GM10248 (cell line): ENCODE measurements around the gene ZDHHC11.

Experiments used
- CTCF ChIA-PET: fragments of 300-600 bp; sonication (Branson Sonifier 250); formaldehyde crosslinking; extraction: SDS; loops from one replicate; lab custom pipeline; 2021; ENCODE audit warnings: antibody characterized with exemption; lab: Yijun Ruan, JAX
- POLR2A ChIA-PET: fragments of 350-650 bp; sonication (Branson Sonifier 250); formaldehyde crosslinking; extraction: SDS; loops from one replicate; lab custom pipeline; 2020; ENCODE audit warnings: antibody characterized with exemption; lab: Yijun Ruan, JAX
- DNase-seq: peaks from one replicate; pipeline ENCODE4 v3.0.0; 2012; ENCODE audit errors: extremely low spot score
- CTCF ChIP-seq: IDR thresholded peaks from 2 replicates; pipeline ENCODE4 v1.5.1; 2012; ENCODE audit warnings: mild to moderate bottlenecking, low read depth; ENCODE audit errors: extremely low read depth, missing control alignments, control extremely low read depth

Gene ZDHHC11

GRCh38 chr5:864492-865167 is 13.8 kb upstream of the ZDHHC11 start:
- ChIA-PET POLR2A (no interaction called here), CTCF (interaction anchor here (1.0 to 2.2 kb wide), 3 partner anchors 12 to 28 kb away, joined by 3 to 5 read pairs (median 3); partner anchors contain the start of genes BRD9, TRIP13 and ZDHHC11)
- no peak for TF ChIP-seq CTCF
- no peak for DNase-seq

- TF ChIP-seq CTCF = no peak
- ChIA-PET CTCF (no interaction called here), POLR2A (no interaction called here)
- no peak for DNase-seq
Observed at GRCh38 chr5:863244-863805, 12.5 kb upstream of the ZDHHC11 start.

GRCh38 chr5:862367-863243 is 11.8 kb upstream of the ZDHHC11 start:
- POLR2A ChIA-PET = no interaction called here
- CTCF ChIA-PET = no interaction called here
- no peak for TF ChIP-seq CTCF
- DNase-seq = no peak

GRCh38 chr5:861442-862366 is 10.9 kb upstream of the ZDHHC11 start:
- POLR2A ChIA-PET = no interaction called here
- CTCF ChIA-PET = no interaction called here
- DNase-seq = no peak
- TF ChIP-seq CTCF = no peak

- ChIA-PET POLR2A (no interaction called here), CTCF (no interaction called here)
- no peak for TF ChIP-seq CTCF
- DNase-seq = no peak
Observed at GRCh38 chr5:860506-861150, 9.8 kb upstream of the ZDHHC11 start.

GRCh38 chr5:859798-860296 is 9.1 kb upstream of the ZDHHC11 start:
- TF ChIP-seq CTCF = no peak
- ChIA-PET POLR2A (no interaction called here), CTCF (no interaction called here)
- DNase-seq = no peak
